Stimulated activated CD4-positive, alpha-beta T cell treated with anti-CD3 and anti-CD28 coated beads, Interleukin-2, amount 100 ng/mL, for 24 hours (primary cell): ENCODE measurements around the gene NKX1-2.

Experiments
- DNase-seq, 2 donors: peaks; one replicate each; pipeline ENCODE4 v3.0.0-alpha.2; 2020

Gene NKX1-2

DNA sequence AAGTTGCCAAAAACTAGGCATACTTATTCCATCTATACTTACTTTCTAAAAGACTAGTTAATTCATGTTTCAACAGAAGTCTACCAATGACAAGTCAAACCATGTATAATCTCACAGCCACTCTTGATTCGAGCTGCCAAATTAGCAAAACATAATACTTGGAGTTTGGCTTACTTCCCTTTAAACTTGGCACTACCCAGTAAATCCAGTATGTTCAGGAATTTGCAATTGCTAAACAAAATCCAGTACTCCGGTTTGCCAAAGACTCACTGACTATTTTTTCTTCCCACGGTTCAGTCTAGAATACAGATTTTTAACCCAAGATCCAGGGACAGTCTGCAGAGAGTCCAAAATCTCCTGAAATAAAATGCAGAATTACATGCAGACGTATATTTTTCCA, 35.8 kb downstream of the NKX1-2 start:
- no peak for DNase-seq

DNA sequence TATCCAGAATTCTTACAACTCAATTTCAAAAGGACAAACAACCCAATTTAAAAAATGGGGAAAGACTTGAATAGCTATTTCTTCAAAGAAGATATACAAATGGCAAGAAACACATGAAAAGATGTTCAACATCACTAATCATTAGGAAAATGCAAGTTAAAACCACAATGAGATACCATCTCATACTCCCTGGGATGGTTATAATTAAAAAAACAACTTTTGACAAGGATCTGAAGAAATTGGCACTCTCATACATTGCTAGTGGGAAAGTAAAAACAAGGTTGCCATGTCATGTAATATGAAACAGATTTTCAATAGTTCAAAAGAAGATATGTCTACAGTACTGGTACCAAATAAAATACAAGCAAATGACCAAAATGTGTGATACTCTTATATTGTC, 40.1 kb downstream of the NKX1-2 start:
- no peak for DNase-seq

DNA sequence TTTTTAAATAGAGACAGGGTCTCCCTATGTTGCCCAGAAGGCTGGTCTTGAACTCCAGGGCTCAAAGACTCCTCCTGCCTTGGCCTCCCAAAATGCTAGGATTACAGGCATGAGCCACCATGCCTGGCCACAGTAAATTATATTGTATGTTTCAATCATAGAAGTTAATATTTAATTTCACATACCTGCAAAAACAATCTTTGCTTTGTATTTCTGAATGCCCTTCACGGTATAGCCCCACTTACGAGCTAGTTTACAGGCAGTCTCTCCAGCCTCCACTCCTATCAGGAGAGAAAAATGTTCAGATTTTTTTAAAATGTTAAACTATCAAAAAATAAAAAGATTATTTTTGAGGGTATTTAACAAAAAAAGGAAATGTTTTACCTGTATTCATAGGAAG, 41.5 kb downstream of the NKX1-2 start:
- DNase-seq, result no peak

DNA sequence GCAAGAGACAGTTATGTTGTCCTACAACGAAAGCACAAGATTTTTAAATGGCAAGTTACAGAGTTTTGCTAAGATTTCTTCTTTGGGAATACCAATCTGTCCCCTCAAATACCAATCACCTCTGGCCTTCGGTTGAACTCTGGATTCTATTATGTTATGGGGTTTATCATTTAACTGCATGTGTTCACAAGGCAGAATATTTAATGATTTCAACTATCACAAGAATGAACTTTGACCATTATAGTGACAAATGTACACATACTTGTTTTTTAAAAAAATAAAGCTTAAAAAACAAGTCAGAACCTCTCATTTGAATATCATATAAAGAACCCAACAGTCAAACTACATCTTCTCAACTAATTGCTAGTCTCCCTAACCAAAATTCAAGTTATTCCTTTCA, 42.4 kb downstream of the NKX1-2 start:
- DNase-seq, result no peak

DNA sequence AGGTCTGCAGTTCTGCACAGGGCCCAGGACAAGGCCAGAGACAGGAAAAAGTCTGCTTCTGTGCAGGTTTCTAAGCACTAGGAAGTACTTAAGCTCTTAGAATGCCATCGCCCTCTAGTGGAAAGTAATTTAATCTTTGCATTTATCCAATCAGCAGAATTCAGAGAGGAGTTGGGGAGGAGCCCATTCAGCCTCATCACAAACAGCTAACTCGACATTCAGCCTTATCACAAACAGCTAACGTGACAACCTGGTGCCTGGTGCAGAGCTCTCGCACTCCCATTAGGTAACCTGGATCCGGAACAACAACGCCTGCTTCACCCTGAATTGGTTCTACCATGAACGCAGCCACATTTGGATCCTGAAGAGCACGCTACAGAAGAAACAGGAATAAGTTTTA, 46.3 kb downstream of the NKX1-2 start:
- no peak for DNase-seq

DNA sequence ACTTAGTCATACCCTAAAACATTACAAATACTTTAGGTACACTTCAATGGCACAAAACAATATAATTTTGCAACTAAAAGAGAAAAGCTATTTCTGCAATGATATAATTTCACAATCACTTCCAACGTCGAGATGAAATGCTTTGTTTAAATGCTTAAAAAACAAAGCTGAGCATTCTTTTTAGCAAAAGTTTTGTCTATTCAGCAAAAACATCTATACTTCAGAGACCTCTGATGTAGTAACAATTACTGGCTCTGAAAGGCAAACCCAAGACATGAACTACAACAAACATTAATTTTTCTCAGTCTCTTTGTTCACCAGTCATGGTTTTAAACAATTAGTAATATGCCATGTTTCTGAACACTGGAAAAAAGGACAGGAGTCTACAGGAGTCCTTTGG, 47.6 kb downstream of the NKX1-2 start:
- no peak for DNase-seq

DNA sequence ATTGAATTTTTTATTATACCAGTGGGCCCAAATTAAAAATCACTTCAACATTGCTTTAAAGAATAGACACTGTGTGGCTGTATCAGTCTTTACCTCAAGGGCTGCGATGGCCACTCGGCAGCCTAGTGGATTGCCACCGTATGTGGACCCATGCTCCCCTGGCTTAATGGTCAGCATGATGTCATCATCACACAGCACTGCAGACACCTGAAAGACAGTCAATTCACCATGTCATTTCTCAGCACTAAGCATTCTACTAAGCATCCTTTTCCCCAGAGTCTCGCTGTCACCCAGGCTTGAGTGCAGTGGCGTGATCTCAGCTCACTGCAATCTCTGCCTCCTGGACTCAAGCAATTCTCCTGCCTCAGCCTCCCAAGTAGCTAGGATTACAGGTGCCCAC, 48.2 kb downstream of the NKX1-2 start:
- DNase-seq, result no peak
